GM19239 (cell line): ENCODE measurements around the gene LRRK1.

Source experiments
- DNase-seq: peaks from one replicate; pipeline ENCODE4 v3.0.0; 2011; ENCODE audit warnings: low spot score; ENCODE audit not compliant: insufficient read length
- FAIRE-seq: peaks from 2 replicates; lab custom pipeline; 2011; peaks lifted over from hg19 to GRCh38; lab: Jason Lieb, UNC

LRRK1 gene

DNA sequence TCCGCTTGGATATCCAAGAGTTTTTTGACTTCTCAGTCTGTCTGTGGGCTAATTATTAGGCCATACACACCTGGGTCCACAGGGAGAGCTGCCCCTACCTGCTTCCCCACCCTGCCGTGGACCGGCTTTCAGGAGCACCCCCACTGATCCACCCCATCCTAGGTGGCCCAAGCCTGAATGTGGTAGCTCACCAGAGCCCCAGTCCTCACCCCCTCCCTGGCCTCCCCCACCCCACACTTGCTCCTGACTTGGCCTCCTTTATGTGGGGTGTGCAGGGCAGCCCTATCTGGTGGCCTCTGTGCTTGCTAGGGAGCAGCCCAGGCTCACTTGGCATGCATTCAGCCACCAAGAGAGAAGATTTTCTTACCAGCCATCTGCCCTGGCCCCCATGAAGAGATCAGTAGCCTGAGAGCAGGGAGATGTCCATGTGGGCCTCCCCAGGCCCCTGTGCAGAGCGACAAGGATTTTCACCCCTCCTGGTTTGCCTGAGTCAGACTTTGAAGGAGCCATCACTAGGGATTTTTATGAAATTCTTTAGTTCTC lies 11.2 kb downstream of the LRRK1 start:
- DNase-seq: no peak
- no peak for FAIRE-seq

DNA sequence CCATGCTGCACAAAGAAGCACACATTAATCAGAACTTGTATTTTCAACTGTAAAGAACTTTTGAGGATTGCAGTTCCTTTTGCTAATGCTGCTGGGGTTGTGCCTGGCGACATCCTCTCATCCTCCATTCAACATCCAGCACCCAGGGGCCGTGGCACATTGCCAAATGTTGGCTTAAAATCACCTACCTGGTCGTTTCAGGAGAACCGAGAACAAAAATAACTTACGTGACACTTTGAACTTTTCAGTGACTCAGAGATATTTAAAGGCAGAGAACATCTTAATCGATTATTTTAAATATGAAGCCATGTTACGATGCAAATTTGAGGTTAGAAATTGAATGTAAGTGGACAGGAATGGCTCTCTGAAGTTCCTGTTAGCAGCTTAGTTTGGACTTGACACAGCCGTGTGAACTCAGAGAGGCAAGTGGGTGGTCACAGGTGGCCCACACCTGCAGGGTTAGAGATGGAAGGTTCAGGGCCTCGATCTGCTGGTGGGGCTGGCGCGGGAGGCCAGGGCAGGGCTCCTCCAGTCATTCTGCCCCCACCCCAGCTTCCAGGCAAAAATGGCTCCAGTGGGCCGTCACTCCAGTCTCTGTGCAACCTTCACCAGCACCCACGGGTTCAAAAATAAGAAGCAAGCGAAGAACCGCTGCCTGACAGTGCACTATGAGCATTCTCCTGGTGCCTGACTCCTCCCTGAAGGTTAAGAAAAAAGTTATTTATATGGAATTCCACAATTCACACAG lies 12.2 kb downstream of the LRRK1 start:
- DNase-seq: no peak
- FAIRE-seq: peak; percentile 87

DNA sequence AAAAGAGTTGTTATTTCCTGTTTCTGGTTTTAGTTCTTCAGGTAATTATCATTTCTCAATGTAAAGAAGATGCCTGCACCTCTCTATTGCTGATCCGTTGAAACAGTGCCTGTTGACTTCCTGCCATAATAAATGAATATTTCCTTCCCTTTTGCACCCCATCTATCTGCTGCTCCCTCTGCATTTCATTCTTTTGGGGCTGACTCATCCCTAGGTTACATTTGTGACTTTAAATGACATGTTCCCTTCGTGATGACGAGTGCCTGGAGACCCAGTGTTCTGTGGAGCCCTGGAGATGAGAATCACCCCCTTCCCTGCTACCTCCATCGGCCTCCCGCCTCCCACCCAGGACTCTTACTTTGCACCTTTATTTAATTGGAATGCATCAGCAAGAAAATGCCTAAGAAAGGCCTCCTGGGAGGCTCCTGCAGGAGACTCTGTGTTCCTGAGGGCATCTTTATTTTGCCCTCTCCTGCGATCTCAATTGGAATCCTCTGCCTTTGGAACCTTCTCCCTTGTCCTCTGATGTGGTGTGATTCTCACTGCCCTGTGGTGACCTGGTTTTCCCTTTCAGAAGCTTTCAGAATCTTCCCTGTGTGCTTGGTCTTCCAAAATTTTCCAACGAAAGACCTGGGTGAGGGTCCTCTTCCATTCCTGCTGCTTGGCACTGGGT lies 13.7 kb downstream of the LRRK1 start:
- no peak for DNase-seq
- peak; percentile 94 for FAIRE-seq

DNA sequence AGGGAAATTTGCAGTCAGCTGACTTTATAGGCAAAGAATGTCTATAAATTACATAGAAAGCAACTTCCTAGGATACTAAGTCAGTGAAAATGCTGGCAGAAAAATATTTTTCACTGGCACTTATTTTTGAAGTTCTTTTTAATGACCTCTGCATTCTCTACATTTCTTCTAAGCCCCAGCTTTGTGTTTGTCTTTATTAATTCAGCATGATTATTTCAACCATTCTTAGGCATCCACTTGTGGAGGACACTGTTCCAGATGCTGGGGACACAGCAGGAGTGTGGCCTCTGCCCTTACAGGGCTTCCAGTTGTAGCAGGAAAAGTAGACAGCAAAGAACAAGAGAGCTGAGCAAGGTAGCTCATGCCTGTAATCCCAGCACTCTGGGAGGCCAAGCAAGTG lies 15.0 kb downstream of the LRRK1 start:
- DNase-seq: no peak
- FAIRE-seq: no peak

DNA sequence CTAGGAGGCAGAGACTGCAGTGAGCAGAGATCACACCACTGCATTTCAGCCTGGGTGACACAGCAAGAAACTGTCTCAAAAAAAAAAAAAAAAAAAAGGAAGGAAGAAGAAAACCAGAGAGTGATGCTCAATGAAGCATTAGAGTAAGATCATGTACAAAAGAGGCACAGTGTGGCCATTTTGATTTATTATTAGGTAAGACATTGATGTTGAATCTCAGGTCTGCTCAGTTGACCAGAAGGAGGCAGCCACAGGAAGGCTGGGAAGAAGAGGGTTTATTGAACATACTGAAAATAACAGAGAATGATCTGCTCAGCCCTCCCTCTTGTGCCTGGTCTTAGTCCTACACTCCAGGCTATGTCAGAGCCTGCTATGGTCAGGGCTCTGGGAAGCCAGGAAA lies 15.6 kb downstream of the LRRK1 start:
- FAIRE-seq (peak; percentile 79), DNase-seq (no peak)

DNA sequence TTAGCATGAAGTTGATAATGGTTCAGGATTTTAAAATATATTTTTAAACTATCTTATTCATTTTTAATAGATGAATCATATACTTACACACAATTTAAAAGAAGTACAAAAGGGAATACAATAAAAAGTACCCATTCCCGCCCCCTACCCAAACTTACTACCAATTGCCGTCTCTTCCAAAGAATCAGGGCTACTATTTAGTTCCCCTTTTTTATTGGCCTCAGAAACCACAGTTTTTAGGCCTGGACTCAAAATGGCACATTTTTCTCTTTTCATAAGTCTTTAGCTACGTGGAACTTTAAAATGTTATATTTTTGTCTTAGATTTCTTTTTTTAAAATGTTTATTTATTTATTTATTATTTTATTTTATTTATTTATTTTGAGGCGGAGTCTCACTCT lies 18.0 kb downstream of the LRRK1 start:
- no peak for DNase-seq
- FAIRE-seq: no peak

DNA sequence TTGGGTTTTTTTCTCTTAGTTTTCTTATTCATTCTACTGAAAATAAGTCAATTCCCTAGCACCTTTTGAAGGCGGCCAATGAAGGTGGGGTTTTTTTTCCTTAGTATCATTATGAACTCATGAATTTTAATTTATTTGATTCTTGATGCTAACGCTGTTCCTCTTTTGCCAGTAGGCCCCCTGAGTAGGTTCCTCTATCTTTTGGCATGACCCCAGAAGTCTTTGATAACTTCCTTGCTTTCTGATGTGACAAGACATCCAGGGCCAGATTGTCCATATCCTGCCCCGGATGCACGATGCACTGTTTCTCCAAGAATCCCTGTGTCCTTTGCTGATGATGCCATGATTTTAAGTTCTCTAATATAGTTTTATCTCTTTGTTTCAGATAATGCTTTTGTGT lies 20.6 kb downstream of the LRRK1 start:
- DNase-seq: no peak
- no peak for FAIRE-seq

DNA sequence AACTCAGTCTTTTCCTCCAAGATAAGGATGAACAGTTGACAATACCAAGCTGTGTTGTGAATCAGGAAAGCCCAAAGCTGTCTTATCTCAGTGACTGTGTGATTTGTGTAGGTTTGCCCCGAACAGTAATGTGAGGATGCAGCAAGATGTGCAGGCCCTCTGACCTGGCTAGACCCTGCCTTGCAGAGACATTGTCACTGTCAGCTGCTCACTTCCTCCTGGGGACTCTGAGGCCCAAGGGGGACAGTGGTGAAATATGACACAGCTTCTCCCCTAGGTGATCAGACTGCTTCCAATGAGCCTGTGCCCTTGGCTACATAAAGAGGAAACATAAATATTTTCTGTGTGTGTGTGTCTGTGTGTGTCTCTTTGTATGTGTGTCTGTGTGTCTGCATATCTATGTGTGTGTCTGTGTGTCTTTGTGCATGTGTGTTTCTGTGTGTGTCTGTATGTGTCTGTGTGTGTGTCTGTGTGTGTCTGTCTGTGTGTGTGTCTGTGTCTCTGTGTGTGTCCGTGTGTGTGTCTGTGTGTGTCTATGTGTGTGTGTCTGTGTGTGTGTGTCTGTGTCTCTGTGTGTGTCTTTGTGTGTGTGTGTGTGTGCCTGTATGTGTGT lies 21.7 kb downstream of the LRRK1 start:
- peak; percentile 94 for FAIRE-seq
- no peak for DNase-seq

DNA sequence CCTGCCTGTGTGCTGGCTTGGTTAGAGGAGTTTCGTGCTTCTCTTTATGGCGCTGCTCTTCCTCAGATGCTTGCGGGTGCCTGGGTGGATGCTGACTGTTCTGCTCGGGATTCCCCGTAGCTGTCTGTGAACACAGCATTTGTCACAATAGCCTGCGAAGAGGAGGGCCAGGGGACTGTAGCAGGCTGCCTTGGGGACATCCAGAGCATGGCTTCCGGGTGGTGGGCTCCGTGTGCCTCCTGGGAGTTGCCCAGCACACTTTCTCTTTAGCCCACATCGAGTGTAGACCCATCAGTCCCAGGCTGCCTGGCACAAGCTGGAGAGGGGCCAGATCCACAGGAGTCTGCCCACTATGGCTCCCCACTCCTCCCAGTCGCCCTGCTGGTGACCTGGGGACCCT lies 22.4 kb downstream of the LRRK1 start:
- DNase-seq (no peak), FAIRE-seq (peak; percentile 54)

DNA sequence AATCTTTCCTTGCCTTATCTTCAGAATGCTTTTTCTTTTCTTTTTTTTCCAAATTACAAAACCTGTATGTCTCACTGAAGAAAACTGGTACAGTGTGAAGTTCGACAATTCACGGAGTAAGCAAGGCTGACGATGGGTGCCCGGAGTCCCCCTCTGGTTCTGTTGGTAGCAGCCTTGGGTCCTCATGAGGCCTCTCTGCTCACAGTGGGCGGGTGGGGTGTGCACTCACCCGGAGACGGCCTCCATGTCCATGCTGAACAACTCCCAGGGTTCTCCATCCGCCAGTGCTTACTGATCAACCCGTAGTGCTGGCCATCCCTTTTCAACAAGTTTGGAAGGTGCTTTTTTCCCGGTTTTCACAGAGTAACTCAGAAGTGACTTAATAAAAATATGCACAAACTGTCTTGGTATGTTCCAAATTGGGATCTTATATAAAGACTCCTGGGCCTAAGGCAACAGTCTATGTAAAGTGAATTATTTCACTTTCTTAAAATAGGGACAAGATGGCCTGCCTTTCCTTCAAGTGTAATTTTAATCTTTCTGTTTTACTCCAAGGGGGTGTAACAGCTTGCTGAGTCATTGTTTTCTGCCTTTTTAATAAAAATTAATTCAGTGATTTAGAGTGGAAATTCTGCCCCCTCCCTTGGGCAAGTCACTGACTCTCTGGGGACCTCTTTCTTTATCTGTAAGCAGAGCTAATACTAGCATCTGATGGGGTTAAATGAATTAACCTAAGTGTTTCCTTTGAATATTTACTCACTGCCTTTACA lies 23.7 kb downstream of the LRRK1 start:
- FAIRE-seq (peak; percentile 26), DNase-seq (no peak)

DNA sequence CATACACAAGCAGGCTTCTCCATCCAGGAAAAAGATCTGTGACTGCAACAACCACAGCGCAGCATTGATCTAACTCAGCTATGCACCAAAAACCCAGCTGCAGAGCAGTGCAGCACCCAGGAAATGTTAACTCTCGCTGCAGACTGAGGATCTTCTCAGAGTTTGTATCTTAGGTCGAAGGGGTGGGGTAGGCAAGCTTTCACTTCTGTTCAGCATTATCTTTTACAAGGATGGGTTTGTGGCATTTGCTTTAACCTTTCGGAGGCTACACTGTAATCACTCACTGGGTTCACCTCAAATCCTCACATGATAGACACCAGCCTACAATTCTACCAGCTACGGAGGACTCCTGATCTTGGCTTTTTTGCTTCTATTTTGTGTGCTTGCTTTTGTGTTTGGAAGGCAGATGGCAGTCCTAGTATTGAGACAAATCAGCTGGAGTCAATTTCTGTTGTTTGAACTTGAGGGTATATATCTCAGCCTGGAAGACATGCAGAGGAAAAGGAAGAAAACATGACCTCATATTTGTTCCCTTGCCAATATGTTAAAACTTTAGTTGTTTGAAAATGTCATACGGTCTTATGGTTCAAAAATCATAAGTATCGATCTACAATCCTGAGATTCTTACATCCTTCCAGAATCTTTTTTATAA lies 25.2 kb downstream of the LRRK1 start:
- peak; percentile 86 for FAIRE-seq

DNA sequence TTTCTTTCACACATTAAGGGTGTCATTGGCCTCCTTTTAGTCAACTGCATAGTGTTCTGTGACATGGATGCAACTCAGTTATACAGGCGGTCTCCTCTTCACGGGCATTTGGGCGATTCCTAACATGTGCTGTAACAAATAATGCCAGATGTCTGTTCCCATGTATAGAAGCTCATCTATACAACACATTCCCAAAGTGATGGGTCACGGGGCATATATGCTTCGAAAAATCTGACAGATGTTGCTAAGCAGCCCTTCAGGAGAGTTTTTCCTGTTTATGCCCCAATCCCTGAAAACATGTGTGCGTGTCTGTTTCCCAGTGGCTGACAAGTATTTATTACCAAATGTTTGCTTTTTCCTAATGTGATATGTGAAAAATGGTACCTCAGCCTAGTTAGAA lies 25.8 kb downstream of the LRRK1 start:
- DNase-seq (no peak), FAIRE-seq (no peak)

More for the DNA sequence above, 25.2 kb downstream of the LRRK1 start:
- DNase-seq: no peak

DNA sequence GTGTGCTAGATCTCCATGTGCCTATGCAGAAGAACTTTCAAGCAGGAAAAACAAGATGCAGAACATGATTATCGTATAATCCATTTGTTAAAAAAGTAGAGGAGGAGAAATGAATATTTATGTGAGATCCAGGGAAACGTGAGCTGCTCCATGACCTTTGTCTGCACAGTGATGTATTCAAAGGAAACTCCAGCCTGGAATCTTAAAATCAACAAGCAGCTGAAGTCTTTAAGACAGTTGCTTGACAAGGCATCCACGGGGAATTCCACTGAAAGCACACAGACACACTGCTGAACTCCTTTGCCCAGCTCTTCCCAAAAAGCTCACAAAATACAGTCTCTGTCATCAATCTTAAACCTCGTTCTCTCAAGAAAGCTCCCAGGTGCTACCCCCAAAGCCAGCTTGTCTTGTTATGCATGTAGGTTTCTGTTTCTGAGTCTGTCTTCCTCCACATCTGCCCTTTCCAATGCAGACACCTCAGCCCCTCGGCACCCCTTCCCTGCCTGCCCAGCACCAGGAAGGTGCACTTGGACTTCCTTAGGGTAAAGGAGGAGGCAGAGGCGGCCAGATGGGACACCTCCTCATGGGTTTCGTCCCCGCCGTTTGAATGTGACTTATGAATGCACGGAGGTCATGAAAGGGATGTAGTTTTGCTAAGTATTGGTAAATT lies 28.7 kb downstream of the LRRK1 start:
- no peak for DNase-seq
- FAIRE-seq: peak; percentile 95

DNA sequence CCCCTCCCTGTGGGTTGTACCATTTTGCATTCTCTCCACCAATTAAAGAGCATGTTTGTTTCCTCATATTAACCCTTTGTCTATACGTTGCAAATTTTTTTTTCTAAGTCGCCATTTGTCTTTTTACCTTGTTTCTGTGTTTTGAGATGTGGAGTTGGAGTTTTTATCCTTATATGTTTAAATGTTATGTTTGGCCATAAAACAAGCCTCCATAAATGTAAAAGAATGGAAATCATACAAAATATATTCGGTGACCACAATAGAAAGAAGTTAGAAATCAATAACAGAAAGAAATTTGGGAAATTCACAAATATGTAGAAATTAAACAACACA lies 29.2 kb downstream of the LRRK1 start:
- DNase-seq (no peak), FAIRE-seq (no peak)

DNA sequence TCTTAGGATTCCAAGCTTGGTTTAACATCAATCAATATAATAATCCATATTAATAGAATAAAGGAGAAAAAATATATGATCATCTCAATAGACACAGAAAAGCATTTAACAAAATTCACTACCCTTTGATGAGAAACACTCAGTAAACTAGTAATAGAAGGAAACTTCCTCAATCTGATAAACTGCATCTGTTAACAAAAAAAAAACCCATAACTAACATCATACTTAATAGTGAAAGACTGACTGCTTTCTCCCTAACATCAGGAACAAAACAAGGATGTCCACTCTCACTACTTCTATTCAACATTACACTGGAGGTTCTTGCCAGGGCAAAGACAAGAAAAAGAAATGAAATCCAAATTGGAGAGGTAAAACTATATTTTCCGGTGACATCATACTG lies 30.5 kb downstream of the LRRK1 start:
- peak; percentile 67 for FAIRE-seq
- DNase-seq: no peak

DNA sequence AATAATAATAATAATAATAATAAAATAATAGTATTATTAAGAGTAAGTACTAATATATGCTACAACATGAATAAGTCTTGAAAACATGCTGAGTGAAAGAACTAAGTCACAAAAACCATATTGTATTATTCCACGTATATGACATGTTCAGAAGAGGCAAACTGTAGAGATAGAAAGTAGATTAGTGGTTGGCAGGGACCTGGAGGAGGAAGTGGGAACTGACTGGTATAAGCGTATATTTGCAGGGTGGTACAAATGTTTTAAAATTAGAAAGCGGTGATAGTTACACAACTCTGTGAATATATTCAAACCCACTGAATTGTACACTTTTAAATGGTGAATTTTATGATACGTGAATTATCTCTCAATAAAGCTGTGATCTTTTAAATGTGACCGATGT lies 32.8 kb downstream of the LRRK1 start:
- no peak for FAIRE-seq
- DNase-seq: no peak

DNA sequence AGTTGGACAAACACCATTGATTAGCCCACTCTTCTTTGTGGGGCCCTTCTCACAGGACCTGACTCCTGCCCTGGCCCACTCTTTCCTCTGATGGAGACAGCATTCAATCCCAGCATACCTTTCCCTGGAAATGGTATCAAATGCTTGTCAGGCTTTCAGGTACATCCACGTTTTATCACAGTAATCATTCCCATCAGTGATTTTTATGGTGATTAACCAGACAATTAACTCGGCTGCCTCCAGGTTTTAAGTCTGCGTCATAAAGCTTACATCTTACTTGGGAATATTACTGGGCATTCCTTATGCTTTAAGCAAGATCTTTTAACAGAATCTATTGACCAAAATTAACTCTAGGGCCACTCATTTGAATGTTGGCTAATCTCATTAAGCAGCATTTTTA lies 33.4 kb downstream of the LRRK1 start:
- no peak for DNase-seq
- no peak for FAIRE-seq

DNA sequence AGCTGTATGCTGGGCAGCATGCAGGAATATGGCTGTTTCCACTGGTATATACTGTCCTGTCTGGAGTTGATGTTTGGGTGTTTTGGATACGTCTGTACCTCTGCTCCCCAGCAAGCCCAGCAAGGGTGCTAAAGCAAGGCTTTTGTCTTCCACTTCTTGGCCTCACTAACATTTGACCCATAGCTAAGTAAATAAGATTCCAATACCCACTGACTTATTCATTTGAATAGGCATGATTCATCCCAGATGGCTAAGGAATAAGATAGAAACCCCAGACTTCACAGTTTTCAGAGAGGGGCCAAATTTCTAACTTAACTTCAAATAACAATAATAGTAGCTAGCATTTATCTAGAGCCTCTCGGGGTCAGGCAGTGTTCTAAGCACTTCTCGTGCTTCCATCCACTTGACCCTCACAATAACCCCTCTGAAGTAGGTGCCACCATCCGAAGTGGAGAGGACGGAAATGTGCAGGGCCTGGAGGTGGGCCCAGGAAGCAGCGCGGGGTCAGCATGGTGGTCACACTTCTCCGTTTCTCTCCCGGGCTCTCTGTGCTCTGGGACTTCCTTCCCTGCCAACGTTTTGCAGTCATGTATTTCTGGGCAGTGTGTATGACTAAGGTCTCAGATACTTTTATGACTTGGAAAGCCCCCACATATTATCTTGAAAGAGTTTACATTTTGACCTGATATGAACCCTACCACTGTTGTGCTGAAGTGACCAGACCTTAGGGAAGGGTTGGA lies 39.3 kb downstream of the LRRK1 start:
- FAIRE-seq (peak; percentile 49), DNase-seq (no peak)
